ENCODE data around the gene MYCL. TPM values are rescaled to one million over a fixed set of nuclear protein-coding genes. Genes with fewer than 3 reads are reported as not detected.

Gene MYCL
- total and polyA plus RNA-seq, 10 donors = 0.90 to 7.3 (median 4.4) TPM

DNA sequence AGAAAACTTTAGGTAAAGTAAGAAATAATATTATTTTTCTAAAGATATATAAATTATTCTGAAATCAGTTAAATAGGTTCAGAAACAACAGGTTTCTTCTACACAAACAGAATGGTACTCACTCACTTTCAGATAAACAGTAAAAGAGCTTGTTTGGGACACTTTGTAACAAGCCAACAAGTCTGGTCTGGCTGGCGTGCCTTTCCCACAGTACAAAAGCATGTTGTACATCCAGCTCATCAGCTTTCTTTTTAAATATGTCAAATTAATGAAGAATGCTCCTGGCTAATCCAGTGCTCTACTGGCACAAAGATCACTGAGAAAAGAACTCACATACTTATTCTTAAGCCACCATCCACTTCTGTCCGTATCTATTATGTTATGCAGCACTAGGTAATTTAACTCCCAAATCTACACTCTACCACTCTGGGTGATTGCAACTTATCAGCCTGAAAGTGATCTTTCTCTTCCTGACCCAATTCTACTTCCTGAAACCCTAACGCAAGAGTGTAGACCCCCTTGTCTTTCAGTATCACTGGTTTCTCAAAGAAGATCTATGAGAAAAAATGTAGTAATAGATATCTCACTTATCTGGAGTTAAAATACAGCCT is 51.0 kb downstream of the MYCL start:
- Histone ChIP-seq H3K9me3 (no peaks in the 10 kb centered on the region), H3K27ac (no peak overlapping the region), H3K36me3 (peaks cover 0 to 90% (median 25%) of the 10 kb centered on the region in 6 donors), H3K4me1 (peaks cover 0 to 16% (median 8%) of the 10 kb centered on the region in 6 donors), H3K27me3 (replicated peaks in 1 of 7) (no peaks in the 10 kb centered on the region), H3K4me3 (no peak overlapping the region)
- WGBS, 5 donors = 68 to 82% (median 75%) methylated on average over 3 of the region's 3 CpGs
- no peak for DNase-seq
- intact Hi-C loops (cut with DNase I; ENCODE audit: low total_unique reads) = no loop called here
- TF ChIP-seq, protein P1, sequence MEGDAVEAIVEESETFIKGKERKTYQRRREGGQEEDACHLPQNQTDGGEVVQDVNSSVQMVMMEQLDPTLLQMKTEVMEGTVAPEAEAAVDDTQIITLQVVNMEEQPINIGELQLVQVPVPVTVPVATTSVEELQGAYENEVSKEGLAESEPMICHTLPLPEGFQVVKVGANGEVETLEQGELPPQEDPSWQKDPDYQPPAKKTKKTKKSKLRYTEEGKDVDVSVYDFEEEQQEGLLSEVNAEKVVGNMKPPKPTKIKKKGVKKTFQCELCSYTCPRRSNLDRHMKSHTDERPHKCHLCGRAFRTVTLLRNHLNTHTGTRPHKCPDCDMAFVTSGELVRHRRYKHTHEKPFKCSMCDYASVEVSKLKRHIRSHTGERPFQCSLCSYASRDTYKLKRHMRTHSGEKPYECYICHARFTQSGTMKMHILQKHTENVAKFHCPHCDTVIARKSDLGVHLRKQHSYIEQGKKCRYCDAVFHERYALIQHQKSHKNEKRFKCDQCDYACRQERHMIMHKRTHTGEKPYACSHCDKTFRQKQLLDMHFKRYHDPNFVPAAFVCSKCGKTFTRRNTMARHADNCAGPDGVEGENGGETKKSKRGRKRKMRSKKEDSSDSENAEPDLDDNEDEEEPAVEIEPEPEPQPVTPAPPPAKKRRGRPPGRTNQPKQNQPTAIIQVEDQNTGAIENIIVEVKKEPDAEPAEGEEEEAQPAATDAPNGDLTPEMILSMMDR (IDR thresholded peaks at IDR 0.05 in 8 of 11, conservative IDR thresholded peaks at IDR 0.05 in 3 of 11) = no peak
- TF ChIP-seq POLR2A (IDR thresholded peaks at IDR 0.05) (no peak), POLR2AphosphoS5 (IDR thresholded peaks at IDR 0.05) (no peak)

DNA sequence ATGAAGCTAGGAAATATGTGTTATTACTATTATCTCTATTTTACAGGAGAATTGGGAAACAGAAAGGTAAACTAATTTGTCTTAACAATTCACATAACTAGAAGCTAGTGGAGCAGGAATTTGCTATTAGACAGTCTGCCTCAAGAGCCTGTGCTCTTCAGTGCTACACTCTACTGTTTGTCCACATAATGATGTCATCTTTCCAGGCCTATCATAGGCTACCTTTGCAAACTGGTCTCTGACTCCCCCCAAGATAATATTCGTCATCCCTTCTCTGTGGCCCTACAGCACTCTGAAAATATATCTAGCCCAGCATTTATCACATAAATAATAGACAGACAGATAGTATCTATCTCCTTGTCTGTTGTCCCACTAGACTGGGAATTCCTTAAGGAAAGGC is 52.5 kb downstream of the MYCL start:
- DNase-seq = no peak
- WGBS, 5 donors = 89 to 100% (median 96%) methylated on average over 1 of the region's 1 CpG
- no peak overlapping the region for H3K27ac ChIP-seq
- TF ChIP-seq, protein P1 (IDR thresholded peaks at IDR 0.05 in 8 of 11, conservative IDR thresholded peaks at IDR 0.05 in 3 of 11) = no peak
- TF ChIP-seq POLR2AphosphoS5 (IDR thresholded peaks at IDR 0.05) (no peak), POLR2A (IDR thresholded peaks at IDR 0.05) (no peak)
- H3K4me1 ChIP-seq = peaks cover 5 to 31% (median 20%) of the 10 kb centered on the region in 6 donors
- intact Hi-C loops (cut with DNase I; ENCODE audit: low total_unique reads) = no loop called here
- no peak overlapping the region for H3K4me3 ChIP-seq
- H3K36me3 ChIP-seq = peaks cover 0 to 82% (median 17%) of the 10 kb centered on the region in 6 donors
- H3K9me3 ChIP-seq = no peaks in the 10 kb centered on the region
- no peaks in the 10 kb centered on the region for H3K27me3 ChIP-seq (replicated peaks in 1 of 7)

GRCh38 chr1:39847940-39848339 is 53.8 kb downstream of the MYCL start:
- Histone ChIP-seq H3K27me3 (replicated peaks in 1 of 7) (no peaks in the 10 kb centered on the region), H3K27ac (no peak overlapping the region), H3K4me3 (no peak overlapping the region), H3K4me1 (peaks cover 5 to 43% (median 30%) of the 10 kb centered on the region in 6 donors), H3K9me3 (no peaks in the 10 kb centered on the region), H3K36me3 (peaks cover 0 to 82% (median 22%) of the 10 kb centered on the region in 6 donors)
- WGBS, 5 donors = 93 to 99% (median 97%) methylated on average over 6 of the region's 6 CpGs
- no peak for DNase-seq
- intact Hi-C loops (cut with DNase I; ENCODE audit: low total_unique reads) = no loop called here
- TF ChIP-seq, protein P1 (IDR thresholded peaks at IDR 0.05 in 8 of 11, conservative IDR thresholded peaks at IDR 0.05 in 3 of 11) = no peak
- TF ChIP-seq POLR2A (IDR thresholded peaks at IDR 0.05) (no peak), POLR2AphosphoS5 (IDR thresholded peaks at IDR 0.05) (no peak)

- WGBS, 5 donors = 83 to 100% (median 93%) methylated on average over 1 of the region's 1 CpG
- H3K4me1 ChIP-seq = peaks cover 5 to 50% (median 35%) of the 10 kb centered on the region in 6 donors
- no peaks in the 10 kb centered on the region for H3K9me3 ChIP-seq
- H3K27me3 ChIP-seq (replicated peaks in 1 of 7) = no peaks in the 10 kb centered on the region
- TF ChIP-seq POLR2A (IDR thresholded peaks at IDR 0.05) = no peak
- TF ChIP-seq, protein P1 (IDR thresholded peaks at IDR 0.05 in 8 of 11, conservative IDR thresholded peaks at IDR 0.05 in 3 of 11) = no peak
- no peak for TF ChIP-seq POLR2AphosphoS5 (IDR thresholded peaks at IDR 0.05)
- intact Hi-C loops (cut with DNase I; ENCODE audit: low total_unique reads) = no loop called here
- no peak for DNase-seq
- peak overlapping the region in 2 of 8 donors; percentile 64 to 66 for H3K27ac ChIP-seq
- H3K36me3 ChIP-seq = peaks cover 0 to 83% (median 28%) of the 10 kb centered on the region in 6 donors
- H3K4me3 ChIP-seq = no peak overlapping the region
Measured at GRCh38 chr1:39846796-39847195, 54.9 kb downstream of the MYCL start.

Data from spleen (tissue), 11 donors.